G401 (cell line): ENCODE data around the gene MPL. TPM values are rescaled to one million over a fixed set of nuclear protein-coding genes. Genes with fewer than 3 reads are reported as not detected.

Experiments used
- DNase-seq: peaks from one replicate; pipeline ENCODE4 v3.0.0-alpha.2; 2015; ENCODE audit warnings: low spot score
- in situ Hi-C: cut with HindIII; loops from 2 replicates; pipeline ENCODE4 v1.10.0; 2016; ENCODE audit warnings: low sequenced_read_pairs, mixed read lengths
- total RNA-seq: library from RNA; depleted of rRNA; stranded (reverse); fragments of >200 nt; shearing (Covaris generic); gene quantifications from 2 replicates; pipeline ENCODE4 v1.2.3, GENCODE V29; 2014

The MPL gene
- total RNA-seq, 1 experiment from 2014 or later: not detected

DNA sequence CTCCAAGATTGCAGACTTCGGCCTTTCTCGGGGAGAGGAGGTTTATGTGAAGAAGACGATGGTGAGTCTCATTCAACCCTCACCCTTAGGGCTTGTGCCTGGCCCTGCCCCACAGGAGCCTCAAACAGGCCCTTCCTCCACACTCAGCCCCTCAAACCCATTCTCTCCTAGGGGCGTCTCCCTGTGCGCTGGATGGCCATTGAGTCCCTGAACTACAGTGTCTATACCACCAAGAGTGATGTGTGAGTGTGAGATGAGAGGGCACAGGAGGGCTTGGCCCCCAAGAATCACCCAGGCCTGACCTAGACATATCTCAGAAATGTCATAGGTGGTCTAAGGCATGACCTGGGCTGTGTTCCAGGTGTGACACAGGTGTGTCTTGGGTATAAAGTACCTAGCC is 18.3 kb upstream of the MPL start:
- DNase-seq: no peak
- in situ Hi-C loops: no loop called here

GRCh38 chr1:43319766-43320165 is 17.9 kb upstream of the MPL start:
- DNase-seq: no peak
- in situ Hi-C loops: no loop called here

DNA sequence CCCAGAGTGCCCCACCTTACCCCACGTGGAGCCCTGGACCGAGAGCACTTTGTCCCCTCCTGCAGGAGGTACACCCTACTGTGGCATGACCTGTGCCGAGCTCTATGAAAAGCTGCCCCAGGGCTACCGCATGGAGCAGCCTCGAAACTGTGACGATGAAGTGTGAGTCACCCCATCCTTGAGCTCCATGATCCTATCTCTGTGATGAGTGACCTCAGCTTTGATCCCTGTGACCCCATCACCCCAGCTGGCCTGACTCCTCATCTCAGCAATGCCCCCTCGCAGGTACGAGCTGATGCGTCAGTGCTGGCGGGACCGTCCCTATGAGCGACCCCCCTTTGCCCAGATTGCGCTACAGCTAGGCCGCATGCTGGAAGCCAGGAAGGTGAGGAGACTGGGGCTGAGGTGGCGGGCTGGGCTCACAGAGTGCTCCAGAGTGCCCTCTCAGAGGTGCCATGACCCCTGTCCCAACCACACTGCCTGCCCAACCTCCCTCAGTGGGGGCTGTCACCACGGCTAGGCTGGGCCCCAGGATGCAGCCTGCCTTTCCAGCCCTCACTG is 16.2 kb upstream of the MPL start:
- no peak for DNase-seq
- in situ Hi-C loops: no loop called here

GRCh38 chr1:43322506-43322905 is 15.1 kb upstream of the MPL start:
- in situ Hi-C loops: no loop called here
- no peak for DNase-seq

GRCh38 chr1:43324810-43325209 is 12.8 kb upstream of the MPL start:
- no peak for DNase-seq
- in situ Hi-C loops: no loop called here

DNA sequence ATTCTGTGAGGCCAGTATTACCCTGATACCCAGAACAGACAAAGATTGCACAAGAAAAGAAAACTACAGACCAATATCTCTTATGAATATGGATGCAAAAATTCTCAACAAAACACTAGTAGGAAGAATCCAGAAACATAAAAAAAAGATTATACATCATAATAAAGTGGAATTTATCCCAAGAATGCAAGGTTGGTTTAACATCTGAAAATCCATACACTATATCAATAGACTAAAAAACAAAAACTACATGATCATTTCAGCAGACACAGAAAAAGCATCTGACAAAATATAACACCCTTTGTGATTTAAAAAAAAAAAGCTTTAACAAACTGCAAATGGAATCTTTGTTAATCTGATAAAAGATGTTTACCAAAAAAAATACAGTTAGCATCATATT is 12.2 kb upstream of the MPL start:
- in situ Hi-C loops: no loop called here
- no peak for DNase-seq

DNA sequence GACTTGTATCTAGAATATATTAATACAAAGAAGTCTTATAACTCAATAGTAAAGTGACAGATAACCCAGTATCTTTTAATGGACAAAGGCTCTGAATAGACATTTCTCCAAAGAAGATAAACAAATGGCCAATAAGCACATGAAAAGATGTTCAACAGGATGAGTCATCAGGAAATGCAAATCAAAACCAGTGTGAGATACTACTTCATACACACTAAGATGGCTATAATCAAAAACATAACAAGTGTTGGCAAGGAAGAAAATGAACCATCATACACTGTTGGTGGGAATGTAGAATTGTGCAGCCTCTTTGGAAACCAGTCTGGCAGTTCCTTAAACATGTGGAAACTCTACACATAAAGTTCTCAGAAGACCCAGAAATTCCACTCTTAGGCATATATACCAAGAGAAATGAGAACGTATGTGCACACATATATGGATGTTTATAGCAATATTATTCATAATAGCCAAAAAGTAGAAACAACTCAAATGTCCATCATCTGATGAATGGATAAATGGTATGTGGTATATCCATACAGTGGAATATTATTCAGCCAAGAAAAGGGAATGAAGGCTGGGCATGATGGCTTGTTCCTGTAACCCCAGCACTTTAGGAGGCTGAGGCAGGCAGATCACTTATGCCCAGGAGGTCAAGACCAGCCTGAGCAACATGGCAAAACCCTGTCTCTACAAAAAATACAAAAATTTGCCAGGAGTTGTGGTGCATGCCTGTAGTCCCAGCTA is 9.9 kb upstream of the MPL start:
- DNase-seq: no peak
- in situ Hi-C loops: no loop called here

DNA sequence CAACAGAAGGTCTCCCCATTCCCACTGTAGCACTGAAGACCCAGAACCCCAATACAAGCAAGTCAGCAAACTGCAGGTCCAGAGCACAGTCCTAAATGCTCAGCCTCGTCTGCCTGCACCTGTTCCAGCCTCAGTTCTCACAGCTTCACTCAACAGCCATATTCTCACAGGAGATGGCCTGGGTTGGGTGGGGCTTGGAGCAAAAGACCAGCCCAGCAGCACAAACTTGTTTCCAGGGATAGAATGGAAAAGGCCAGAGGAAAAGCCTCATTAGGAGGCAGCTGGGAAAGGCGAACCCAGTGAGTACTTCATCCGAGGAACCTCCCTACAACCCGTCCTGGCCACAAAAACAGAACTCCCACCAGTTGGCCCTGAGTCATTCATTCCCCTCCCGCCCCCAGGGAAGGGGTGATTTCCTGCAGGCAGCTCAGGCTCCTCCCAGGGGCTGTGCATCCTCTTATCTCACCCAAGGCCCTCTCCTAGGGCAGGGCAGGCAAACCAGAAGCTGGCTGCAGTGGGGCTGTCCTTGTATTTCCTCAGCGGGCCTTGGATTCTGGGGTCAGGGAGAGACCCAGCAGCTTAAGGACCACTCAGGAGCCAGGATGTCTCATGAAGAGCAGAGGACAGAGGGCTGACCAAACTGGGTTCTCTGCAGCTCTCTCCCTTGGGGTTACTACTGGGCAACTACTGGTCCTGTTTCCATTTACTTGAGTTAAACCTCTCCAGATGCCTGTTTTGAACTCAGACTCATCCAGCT is 7.4 kb upstream of the MPL start:
- no peak for DNase-seq
- in situ Hi-C loops: no loop called here

GRCh38 chr1:43331688-43332087 is 5.9 kb upstream of the MPL start:
- DNase-seq: no peak
- in situ Hi-C loops: no loop called here

GRCh38 chr1:43334453-43335205 is 3.0 kb upstream of the MPL start:
- in situ Hi-C loops: no loop called here
- no peak for DNase-seq

DNA sequence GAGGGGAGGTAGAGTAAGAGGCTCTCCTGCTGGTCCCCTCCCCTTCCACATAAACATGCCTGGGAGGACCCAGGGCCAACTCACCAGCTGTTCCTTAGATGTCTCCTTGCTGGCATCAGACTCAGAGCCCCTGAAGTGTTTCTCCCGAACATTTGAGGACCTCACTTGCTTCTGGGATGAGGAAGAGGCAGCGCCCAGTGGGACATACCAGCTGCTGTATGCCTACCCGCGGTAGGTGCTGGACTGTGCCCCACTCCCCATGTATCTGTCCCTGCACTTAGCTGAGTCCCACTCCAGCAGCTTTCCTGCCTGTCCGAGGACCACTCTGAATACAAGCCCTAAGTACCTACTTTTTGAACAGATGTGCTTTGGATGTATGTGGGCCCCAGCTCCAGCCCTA is 383 bp downstream of the MPL start:
- DNase-seq: no peak
- in situ Hi-C loops: no loop called here

DNA sequence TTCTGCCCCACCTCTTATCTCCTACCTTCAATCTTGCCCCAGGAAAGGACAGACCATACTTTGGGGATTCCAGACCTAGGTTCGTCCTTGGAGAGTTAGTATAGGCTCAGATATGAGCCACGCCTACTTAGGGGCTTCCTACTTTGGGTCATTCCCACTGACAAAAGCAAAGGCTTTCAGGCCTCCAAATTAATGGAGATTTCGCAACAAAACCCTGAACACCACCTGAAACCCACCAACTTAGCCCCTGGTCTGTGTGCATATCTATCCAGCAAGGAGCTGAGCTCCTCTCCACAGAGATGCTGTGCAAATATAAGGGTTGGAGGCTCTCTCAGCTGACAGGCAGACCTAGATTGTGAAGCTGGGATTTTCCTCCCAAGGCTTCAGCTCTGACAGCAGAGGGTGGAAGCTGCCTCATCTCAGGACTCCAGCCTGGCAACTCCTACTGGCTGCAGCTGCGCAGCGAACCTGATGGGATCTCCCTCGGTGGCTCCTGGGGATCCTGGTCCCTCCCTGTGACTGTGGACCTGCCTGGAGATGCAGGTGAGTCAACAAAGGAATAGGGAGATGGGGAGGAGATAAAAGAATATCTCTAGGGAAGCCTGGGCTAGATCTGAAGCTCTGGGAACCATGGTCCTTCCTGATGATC is 2.1 kb downstream of the MPL start:
- in situ Hi-C loops: no loop called here
- DNase-seq: no peak

DNA sequence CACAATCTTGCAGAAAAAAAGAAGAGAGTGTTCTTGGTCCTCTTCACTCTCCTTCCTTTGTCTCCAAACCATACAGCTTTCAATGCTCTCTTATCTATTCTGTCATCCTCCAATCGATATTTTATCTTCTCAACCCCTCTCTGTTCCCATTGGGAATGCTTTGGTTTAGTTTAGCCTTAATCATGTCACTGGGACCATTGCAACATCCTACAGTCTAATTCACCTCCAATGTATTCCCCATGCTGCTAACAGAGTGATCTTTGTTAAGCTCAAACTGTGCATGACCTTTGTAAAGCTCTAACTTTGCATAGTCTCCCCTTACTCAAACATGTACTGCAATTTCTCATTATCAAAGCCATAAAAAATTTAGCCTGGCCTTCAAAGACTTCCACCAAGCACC is 2.9 kb downstream of the MPL start:
- no peak for DNase-seq
- in situ Hi-C loops: no loop called here

- DNase-seq: no peak
- in situ Hi-C loops: no loop called here
Measured at GRCh38 chr1:43344267-43344850, 6.7 kb downstream of the MPL start.

GRCh38 chr1:43345120-43345519 is 7.5 kb downstream of the MPL start:
- in situ Hi-C loops: no loop called here
- no peak for DNase-seq

- DNase-seq: no peak
- in situ Hi-C loops: no loop called here
Measured at GRCh38 chr1:43346636-43347035, 9.0 kb downstream of the MPL start.

- in situ Hi-C loops: no loop called here
Measured at GRCh38 chr1:43348343-43348808, 10.8 kb downstream of the MPL start.

GRCh38 chr1:43348809-43349593 is 11.4 kb downstream of the MPL start:
- in situ Hi-C loops: no loop called here
- DNase-seq: peak; percentile 86

More at GRCh38 chr1:43348343-43348808, 10.8 kb downstream of the MPL start:
- peak; percentile 53 for DNase-seq
